Hair follicular keratinocyte (primary cell): ENCODE data around the gene HIVEP3. TPM values are rescaled to one million over a fixed set of nuclear protein-coding genes. Genes with fewer than 3 reads are reported as not detected.

Experiments used
- total RNA-seq: library from RNA; depleted of rRNA; stranded (reverse); fragments of >200 nt; gene quantifications from 2 replicates; pipeline ENCODE4 v1.2.3, GENCODE V29; 2015

The HIVEP3 gene
- total RNA-seq: 0.95 and 1.7 TPM in 2 replicates

GRCh38 chr1:41918450-41919043 lies at the start of gene HIVEP3:
Gene HIVEP3 (minus strand): TSS chr1:41918922.

GRCh38 chr1:41484402-41485241 lies 434.1 kb downstream of the HIVEP3 start, which contains the start of gene EDN2:
Gene EDN2 (minus strand): TSS chr1:41484683. CDS start chr1:41484601, 82 bp downstream.

Other genes with a start within 250 kb of the HIVEP3 start
- not detected in 2 replicates for gene GUCA2B, start 234.5 kb upstream of the HIVEP3 start, total RNA-seq
- not detected in 2 replicates for gene GUCA2A, start 245.8 kb upstream of the HIVEP3 start, total RNA-seq